Endothelial cell of umbilical vein (primary cell): ENCODE data around the gene RASL11A. TPM values are rescaled to one million over a fixed set of nuclear protein-coding genes. Genes with fewer than 3 reads are reported as not detected.

Experiments
- BruUV-seq: library from RNA; stranded (reverse); fragments of 400-500 nt; replicated peaks from 2 replicates; lab custom pipeline; 2021; lab: Mats Ljungman, UMichigan
- CTCF ChIA-PET: fragments of 300-600, 350-600 bp; sonication (Branson Sonifier 250); formaldehyde crosslinking; loops from one replicate; lab custom pipeline; 2021; ENCODE audit warnings: antibody characterized with exemption, inconsistent platforms; lab: Charles Lee
- POLR2A ChIA-PET: fragments of 300-600, 350-600 bp; sonication (Branson Sonifier 250); formaldehyde crosslinking; loops from one replicate; lab custom pipeline; 2021; ENCODE audit warnings: antibody characterized with exemption, inconsistent platforms; lab: Charles Lee
- DNase-seq: peaks from one replicate; pipeline ENCODE4 v3.0.0-alpha.2; 2011; ENCODE audit warnings: low read depth, low spot score
- FAIRE-seq: peaks from 2 replicates; lab custom pipeline; 2011; peaks lifted over from hg19 to GRCh38; lab: Jason Lieb, UNC
- H2AFZ ChIP-seq: 2 replicates; pipeline ENCODE4 v1.6.0; 2012; ENCODE audit warnings: low read depth, low read length, control low read depth, inconsistent platforms
- H3K27ac ChIP-seq: 2 replicates; pipeline ENCODE4 v1.5.1; 2011; ENCODE audit warnings: low read depth, mild to moderate bottlenecking, control low read depth, low read length, moderate library complexity; ENCODE audit not compliant: insufficient read depth
- H3K27me3 ChIP-seq, 2 experiments: 2 replicates each; pipeline versions ENCODE4 v1.6.0 to v1.6.1; 2011; ENCODE audit warnings: low read length in 2 of 2, mixed read lengths in 1 of 2; ENCODE audit not compliant: control insufficient read depth in 2 of 2, insufficient read depth in 2 of 2
- H3K36me3 ChIP-seq, 2 experiments: 2 replicates in 1 of 2; 3 replicates in 1 of 2; pipeline ENCODE4 v1.5.1; 2011; ENCODE audit warnings: low read length in 2 of 2, mild to moderate bottlenecking in 1 of 2, moderate library complexity in 1 of 2; ENCODE audit not compliant: control insufficient read depth in 2 of 2, insufficient read depth in 2 of 2; ENCODE audit errors: extremely low read depth in 1 of 2
- H3K4me1 ChIP-seq: 3 replicates; pipeline ENCODE4 v1.5.1; 2011; ENCODE audit warnings: mild to moderate bottlenecking, low read length; ENCODE audit not compliant: control insufficient read depth, insufficient read depth; ENCODE audit errors: extremely low read depth
- H3K4me2 ChIP-seq: 2 replicates; pipeline ENCODE4 v1.6.1; 2011; ENCODE audit warnings: low read length, control low read depth, mixed read lengths; ENCODE audit not compliant: insufficient read depth
- H3K4me3 ChIP-seq, 3 experiments: fragments of 200-600 bp in 1 of 3; sonication (generic), shearing (Covaris generic) in 1 of 3; replicated peaks in 1 of 3; 2 replicates each; pipeline ENCODE4 v1.5.1; 2011 to 2016; ENCODE audit warnings: control low read depth in 3 of 3, low read length in 3 of 3, mild to moderate bottlenecking in 2 of 3, inconsistent platforms in 1 of 3, low read depth in 1 of 3, moderate library complexity in 1 of 3; ENCODE audit not compliant: insufficient read depth in 1 of 3
- H3K79me2 ChIP-seq: 2 replicates; pipeline ENCODE4 v1.6.0; 2012; ENCODE audit warnings: low read length, inconsistent platforms; ENCODE audit not compliant: control insufficient read depth, insufficient read depth
- H3K9ac ChIP-seq: replicated peaks from 2 replicates; pipeline ENCODE3; 2011; ENCODE audit warnings: low read length, control low read depth; ENCODE audit not compliant: insufficient read depth; ENCODE audit errors: extremely low read depth
- H3K9me1 ChIP-seq: replicated peaks from 3 replicates; pipeline ENCODE4 v1.6.0; 2011; ENCODE audit warnings: mild to moderate bottlenecking, low read length; ENCODE audit not compliant: control insufficient read depth, insufficient read depth; ENCODE audit errors: extremely low read depth
- H3K9me3 ChIP-seq: replicated peaks from 2 replicates; pipeline ENCODE4 v1.5.1; 2012; ENCODE audit warnings: low read length, inconsistent platforms; ENCODE audit not compliant: control insufficient read depth, insufficient read depth
- H4K20me1 ChIP-seq: replicated peaks from 2 replicates; pipeline ENCODE3; 2011; ENCODE audit warnings: mild to moderate bottlenecking, low read length; ENCODE audit not compliant: control insufficient read depth, insufficient read depth; ENCODE audit errors: extremely low read depth
- CTCF ChIP-seq, 2 donors: IDR thresholded peaks; 1 replicate in 1 of 2; 2 replicates in 1 of 2; pipeline ENCODE4 v1.5.1; 2011; ENCODE audit warnings: low read length in 2 of 2, mild to moderate bottlenecking in 2 of 2, moderate library complexity in 2 of 2, control low read depth in 1 of 2, inconsistent platforms in 1 of 2, low read depth in 1 of 2; ENCODE audit not compliant: insufficient read depth in 1 of 2; ENCODE audit errors: extremely low read depth in 1 of 2
- FOS ChIP-seq: IDR thresholded peaks from 2 replicates; pipeline ENCODE4 v1.6.1; 2011; ENCODE audit warnings: mild to moderate bottlenecking, low read length, moderate library complexity, borderline replicate concordance; ENCODE audit not compliant: insufficient read depth
- MAX ChIP-seq: IDR thresholded peaks from 2 replicates; pipeline ENCODE4 v1.6.1; 2011; ENCODE audit not compliant: insufficient read depth, insufficient read length
- POLR2A ChIP-seq: IDR thresholded peaks from 2 replicates; pipeline ENCODE4 v1.6.1; 2012; ENCODE audit warnings: low read depth, mild to moderate bottlenecking, control low read depth, low read length
- POLR2AphosphoS5 ChIP-seq: IDR thresholded peaks from 2 replicates; pipeline ENCODE4 v1.6.1; 2012; ENCODE audit warnings: low read depth, mild to moderate bottlenecking, control low read depth, low read length, moderate library complexity; ENCODE audit not compliant: insufficient read depth
- dilution Hi-C: fragments of 300-500 bp; cut with MboI; formaldehyde crosslinking; loops from one replicate; pipeline ENCODE4 v1.15.0; 2019; ENCODE audit warnings: low sequenced_read_pairs; ENCODE audit not compliant: extremely low pct_ligation_motif_present
- intact Hi-C: fragments of 100-400 bp; cut with micrococcal nuclease; formaldehyde crosslinking; loops from one replicate; pipeline ENCODE4 v1.10.0; 2022
- polyA plus RNA-seq, 4 experiments: library from polyadenylated mRNA; depleted of rRNA in 3 of 4; stranded (reverse) in 3 of 4; unstranded in 1 of 4; fragments of >200 nt; gene quantifications; 2 replicates each; pipeline versions ENCODE4 v1.2.1 to v1.2.3, GENCODE V29; 2011 to 2012; ENCODE audit warnings: missing spikeins in 1 of 4
- total RNA-seq: library from RNA; stranded (reverse); gene quantifications from 2 replicates; pipeline ENCODE4 v1.2.3, GENCODE V29; 2021

RASL11A gene
- total and polyA plus RNA-seq, 2 donors (not counting 3 experiments of a cell fraction or from before 2014, with no cell fraction given), result 1.2 to 1.3 TPM

- Histone ChIP-seq H3K4me2 (no peak overlapping the region), H4K20me1 (no peaks in the 10 kb centered on the region), H3K27ac (no peak overlapping the region), H3K9ac (no peak overlapping the region), H3K27me3 (peaks cover 9 to 12% of the 10 kb centered on the region in 2 experiments), H3K79me2 (no peaks in the 10 kb centered on the region), H3K4me1 (no peaks in the 10 kb centered on the region), H2AFZ (no peak overlapping the region), H3K36me3 (no peaks in the 10 kb centered on the region), H3K9me1 (no peaks in the 10 kb centered on the region), H3K9me3 (no peaks in the 10 kb centered on the region), H3K4me3 (no peak overlapping the region)
- FAIRE-seq, result no peak
- ChIA-PET CTCF (interaction anchor here (0.7 to 8.1 kb wide), 8 partner anchors 10 to 334 kb away, joined by 3 to 98 read pairs (median 6); partner anchors contain the start of genes GTF3A and RASL11A), POLR2A (no interaction called here)
- TF ChIP-seq POLR2A, result no peak
- TF ChIP-seq FOS, result no peak
- TF ChIP-seq MAX, result no peak
- no peak for TF ChIP-seq CTCF (IDR thresholded peaks at IDR 0.05; ENCODE audit: extremely low read depth in 1 of 2, insufficient read depth in 1 of 2, low read depth in 1 of 2, low read length in 2 of 2)
- TF ChIP-seq POLR2AphosphoS5, result no peak
- intact Hi-C loops, result loop anchor here (5.0 kb wide), 1 partner anchor 334 kb away; no protein-coding TSS in a partner anchor
- dilution Hi-C loops, result no loop called here
- no TSS peak for BruUV-seq
- no peak for DNase-seq
Observed at GRCh38 chr13:27281420-27281819, 10.8 kb downstream of the RASL11A start.
